ENCODE data around the gene TRIM36.
A peak's percentile ranks its signal among the peaks of the same experiment; 100 is the strongest.

TRIM36 gene

DNA sequence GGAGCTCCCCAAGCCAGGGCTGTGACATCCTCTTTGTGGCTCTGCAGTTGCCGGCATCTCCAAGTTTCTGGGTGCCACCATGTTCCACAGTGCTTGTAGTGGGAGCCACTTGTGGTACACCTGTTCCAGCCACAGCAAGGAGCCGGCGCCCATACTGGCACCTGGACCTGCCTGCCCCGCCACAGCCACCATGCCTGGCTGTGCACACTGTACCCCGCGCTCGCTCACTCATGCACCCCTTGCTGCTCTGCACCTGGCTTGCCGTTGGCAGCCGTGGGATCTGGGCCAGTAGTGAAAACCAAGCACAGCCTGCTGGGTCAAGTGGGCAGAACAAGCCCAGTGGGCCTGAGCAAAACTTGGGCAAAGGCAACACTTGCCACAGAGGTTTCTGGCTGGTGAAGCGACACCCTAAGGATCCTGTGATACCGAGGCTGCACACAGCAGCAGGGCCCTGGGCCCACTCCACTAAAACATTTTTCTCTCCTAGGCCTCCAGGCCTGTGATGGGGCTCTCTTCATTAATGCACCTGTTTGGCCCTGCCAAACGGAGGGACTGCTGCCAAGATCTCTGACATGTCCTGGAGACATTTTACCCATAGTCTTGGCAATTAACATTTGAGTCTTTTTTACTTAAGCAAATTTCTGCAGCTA, 2.8 kb downstream of the TRIM36 start:
- DNase-seq (ENCODE audit: extremely low read depth in 1 of 2, low read depth in 1 of 2), result no peak

DNA sequence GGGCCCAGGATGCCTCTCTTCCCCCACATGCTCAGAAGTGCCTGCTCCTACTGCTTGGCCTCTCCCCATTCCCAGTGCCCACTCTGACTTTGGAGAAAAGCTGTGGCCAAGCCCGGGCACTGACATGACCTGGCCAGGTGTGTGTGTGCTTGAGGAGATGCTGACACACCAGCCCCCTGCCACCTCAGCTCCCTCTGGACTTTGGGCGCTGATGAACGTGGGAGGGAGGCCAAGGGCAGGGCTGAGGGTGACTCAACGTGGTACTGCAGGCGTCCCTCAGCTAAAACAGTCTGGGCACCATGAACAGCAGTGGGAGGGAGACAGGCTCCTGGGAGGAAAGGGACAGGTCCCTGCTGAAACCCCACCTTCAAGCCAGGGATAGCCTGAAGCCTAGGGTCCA, 3.9 kb downstream of the TRIM36 start:
- DNase-seq (ENCODE audit: extremely low read depth in 1 of 2, low read depth in 1 of 2), result no peak

DNA sequence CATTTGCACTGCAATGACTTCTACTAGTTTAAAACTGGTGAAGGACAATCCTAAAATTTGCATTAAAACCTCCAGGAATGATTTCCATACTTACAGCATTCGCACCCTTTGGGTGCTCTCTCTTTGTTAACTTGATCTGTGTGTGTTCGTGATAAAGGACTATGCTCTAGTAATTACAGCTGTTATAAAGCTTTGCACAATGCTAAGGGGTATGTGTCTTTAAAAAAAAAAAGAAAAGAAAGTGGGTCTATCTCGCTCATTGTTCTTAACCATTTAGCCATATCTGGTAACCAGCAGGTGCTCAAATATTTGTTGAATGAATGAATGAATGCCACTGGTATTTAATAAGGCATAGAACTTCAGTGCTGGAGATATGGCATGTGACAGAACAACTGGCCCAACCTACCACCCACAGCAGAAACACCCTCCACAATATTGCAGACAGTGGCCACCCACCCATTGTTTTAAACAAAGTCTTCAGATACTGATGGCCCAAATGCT, 8.7 kb downstream of the TRIM36 start:
- no peak for DNase-seq (ENCODE audit: extremely low read depth in 1 of 2, low read depth in 1 of 2)

DNA sequence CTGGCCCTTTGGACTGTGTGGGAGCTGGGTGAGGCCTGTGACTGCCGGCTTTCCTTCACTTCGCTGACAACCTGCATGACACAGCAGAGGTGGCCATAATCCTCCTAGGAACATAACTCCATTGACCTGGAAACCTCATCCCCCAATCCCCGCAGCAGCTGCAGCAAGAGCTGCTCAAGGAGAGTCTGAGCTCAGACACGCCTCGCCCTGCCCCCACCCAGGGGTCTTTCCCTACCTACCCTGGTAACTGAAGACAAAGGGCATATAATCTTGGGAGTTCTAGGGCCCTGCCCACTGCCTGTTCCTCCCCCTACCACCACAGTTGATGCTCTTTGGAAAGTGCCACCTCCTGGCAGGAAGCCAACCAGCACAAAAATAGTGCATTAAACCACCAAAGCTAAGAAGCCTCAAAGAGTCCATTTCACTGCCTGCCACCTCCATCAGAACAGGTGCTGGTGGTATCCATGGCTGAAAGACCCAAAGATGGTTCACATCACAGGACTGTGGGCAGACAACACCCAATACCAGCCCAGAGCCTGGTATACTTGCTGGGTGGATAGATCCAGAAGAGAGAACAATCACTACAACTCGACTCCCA, 18.4 kb downstream of the TRIM36 start:
- DNase-seq (ENCODE audit: extremely low read depth in 1 of 2, low read depth in 1 of 2), result no peak

DNA sequence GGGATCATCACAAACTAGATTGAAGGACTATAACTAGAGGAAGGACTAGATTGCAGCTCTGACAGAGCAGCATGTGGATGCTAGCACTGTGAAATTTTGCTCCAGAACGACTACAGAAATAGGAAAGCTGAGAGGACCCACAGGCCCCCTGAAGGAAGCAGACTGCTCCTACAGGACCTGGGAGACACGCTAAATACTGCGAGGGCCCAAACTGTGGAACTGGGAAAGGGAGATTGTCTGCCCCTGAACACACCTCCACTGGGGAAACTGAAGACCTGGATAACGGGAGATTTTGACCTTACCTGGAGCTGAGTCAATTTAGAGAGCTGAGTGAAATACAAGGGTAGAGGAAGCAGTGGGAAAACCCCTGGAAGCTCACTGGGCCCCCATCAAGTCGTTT, 19.2 kb downstream of the TRIM36 start:
- no peak for DNase-seq (ENCODE audit: extremely low read depth in 1 of 2, low read depth in 1 of 2)

DNA sequence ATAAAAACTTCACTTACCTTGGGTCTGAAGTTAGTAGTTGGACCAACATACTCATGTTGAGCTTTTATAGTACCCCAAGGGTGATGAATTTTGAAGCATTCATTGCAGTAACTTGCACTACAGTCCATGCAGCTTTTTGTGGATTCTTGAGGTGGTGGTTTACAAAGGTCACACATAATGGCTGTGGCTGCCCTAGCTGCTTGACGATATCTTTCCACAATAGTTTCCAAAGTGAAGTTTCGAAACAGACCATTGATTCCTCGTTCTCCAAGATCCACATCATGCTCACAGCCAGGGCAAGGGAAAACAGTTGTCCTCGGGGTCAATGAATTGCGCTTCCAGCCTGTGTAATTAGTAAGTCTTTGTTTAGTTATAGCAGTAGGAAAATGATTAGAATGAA, 22.7 kb downstream of the TRIM36 start:
- no peak for DNase-seq (ENCODE audit: extremely low read depth in 1 of 2, low read depth in 1 of 2)

DNA sequence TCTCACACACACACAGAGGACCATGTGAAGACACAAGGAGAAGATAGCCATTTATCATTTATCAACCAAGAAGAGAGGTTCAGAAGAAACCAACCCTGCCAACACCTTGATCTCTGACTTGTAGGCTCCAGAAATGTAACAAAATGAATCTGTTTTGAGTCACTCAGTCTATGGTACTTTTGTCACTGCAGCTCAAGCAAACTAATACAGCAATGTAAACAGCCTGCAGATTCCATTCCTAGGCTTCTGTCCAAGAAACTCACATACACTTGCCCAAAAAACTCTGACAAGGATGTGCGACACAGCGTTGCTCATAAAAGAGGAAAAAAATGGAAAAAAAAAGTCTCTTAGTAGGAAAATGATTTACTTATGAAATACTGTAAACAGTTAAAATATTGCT, 33.4 kb downstream of the TRIM36 start:
- DNase-seq (ENCODE audit: extremely low read depth in 1 of 2, low read depth in 1 of 2), result no peak

DNA sequence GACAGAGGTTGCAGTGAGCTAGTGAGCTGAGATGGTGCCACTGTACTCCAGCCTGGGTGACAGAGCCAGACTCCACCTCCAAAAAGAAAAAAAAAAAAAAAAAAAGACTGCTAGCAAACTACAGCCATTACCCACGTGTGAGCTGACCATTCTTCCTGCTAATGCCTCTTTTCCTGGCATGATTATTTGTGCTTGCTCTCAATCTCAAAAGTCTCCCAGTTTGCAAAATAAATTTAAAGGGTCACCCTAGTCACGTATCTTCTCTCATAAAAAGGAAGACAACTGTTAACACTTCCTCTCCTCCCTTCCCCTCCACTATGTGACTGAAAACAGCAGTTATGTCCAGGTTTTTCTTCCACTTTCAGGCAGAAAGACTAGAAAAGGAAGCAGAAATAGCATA, 37.2 kb downstream of the TRIM36 start:
- DNase-seq (ENCODE audit: extremely low read depth in 1 of 2, low read depth in 1 of 2), result no peak

DNA sequence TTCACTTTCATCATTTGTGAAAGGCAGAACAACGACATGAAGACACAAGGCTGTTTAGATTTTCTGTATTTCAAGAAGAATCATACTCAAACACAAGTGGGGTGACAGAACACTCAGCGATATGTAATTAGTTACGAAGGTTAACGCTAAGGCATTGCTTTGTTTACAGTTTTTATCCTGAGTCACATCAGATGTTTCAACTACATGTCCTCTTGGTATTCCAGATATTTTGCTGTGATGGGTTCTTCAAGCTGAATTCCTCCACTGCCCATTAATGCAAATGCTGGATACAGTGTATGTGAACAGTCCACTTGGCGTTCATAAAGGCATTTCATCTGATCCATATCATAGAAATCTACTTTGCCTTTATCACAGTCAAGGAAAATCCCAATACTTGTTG, 43.4 kb downstream of the TRIM36 start:
- DNase-seq (ENCODE audit: extremely low read depth in 1 of 2, low read depth in 1 of 2), result no peak

DNA sequence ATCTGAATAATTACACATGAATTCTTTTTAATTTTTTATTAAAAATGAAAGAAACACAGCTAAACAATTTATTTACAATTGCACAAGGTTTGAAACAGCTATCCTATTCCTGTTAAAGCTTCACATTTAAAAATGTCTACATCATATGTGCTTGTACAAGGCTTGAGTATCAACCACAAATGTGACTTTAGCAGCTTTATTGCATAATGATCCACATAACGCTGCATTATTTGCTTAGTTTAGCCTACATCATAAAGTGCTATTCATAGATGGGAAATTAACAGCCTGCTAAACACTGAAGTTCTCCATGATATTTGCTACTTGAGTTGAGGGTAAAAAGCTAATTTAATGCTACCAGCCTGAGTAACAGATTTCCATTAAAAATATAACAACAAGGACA, 45.0 kb downstream of the TRIM36 start:
- no peak for DNase-seq (ENCODE audit: extremely low read depth in 1 of 2, low read depth in 1 of 2)

DNA sequence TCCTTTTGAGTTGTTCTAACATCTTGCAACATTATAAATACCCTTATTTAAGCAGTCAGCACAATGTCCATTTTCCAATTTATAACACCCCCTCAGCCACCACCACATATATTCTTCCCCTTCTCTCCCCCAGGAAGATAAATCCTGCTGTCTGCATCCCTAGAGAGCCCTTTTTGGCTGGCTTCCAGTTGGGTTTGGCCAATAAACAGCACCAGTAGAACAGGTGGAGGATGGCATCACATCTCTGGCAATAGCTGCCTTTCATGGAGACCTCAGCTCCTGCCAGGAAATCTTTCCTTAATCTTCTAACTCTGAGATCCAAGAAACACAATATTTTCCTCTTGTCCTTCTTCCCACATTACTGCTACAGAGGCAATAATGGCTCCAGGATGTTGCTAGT, 53.7 kb downstream of the TRIM36 start:
- no peak for DNase-seq (ENCODE audit: extremely low read depth in 1 of 2, low read depth in 1 of 2)

DNA sequence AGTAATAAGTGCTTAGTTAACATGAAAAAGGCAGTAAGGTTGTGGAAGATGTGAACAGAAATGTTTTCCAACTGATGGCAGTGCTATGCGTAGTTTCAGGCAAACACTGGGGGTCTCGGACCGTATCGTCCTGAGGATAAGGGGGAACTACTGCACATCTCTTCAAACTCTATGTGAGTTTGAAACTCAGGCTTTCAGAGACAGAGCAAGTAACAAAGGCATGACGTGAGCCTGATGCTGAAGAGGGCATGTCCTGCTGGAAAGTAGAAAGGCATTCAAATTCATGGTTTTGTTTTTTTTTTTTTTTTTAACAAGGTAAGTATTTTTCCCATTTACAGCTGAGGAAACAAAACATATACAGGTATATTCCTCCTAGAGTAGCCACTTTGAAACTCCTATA, 59.9 kb downstream of the TRIM36 start:
- no peak for DNase-seq (ENCODE audit: extremely low read depth in 1 of 2, low read depth in 1 of 2)

DNA sequence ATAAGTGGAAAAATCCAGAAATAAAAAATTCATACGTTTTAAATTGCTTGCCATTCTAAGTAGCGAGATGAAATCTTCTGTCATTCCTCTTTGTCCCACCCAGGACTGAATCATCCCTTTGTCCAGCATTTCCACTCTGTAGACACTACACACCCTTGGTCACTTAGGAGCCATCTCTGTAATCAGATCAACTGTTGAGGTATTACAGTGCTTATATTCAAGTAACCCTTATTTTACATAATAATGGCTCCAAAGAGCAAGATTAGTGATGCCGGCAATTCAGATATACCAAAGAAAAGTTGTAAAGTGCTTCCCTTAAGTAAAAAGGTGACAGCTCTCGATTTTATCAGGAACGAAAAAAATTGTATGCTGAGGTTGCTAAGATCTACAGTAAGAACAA, 60.4 kb downstream of the TRIM36 start:
- DNase-seq (ENCODE audit: extremely low read depth in 1 of 2, low read depth in 1 of 2), result no peak

DNA sequence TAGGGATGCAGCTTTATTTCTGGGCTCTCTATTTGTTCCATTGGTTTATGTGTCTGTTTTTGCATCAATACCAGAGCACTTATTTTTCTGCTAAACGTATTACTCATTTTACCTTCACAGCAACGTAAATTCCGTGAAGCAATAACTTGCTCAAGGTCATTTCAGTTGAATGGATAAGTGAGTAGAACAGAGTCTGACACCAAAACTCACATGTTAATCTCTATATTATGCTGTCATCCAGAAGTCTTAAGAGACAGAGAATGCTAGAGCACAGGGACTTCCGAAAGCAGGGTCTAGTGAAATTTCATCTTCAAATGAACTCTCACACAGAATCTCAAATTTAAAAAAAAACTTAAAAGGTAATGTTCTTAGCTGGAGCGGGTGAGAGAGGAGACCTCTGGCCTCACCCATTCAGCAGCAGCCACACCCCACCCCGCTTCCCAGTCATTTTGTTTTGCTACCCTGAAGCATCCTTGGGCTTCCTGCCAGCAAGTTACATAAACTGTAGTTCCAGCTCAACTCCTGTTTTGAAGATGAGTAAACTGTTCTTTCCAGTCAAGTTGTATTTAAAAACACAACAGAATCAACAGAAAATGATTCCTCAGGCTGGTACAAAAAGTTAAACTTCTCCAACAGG, 69.3 kb downstream of the TRIM36 start:
- DNase-seq (ENCODE audit: extremely low read depth in 1 of 2, low read depth in 1 of 2), result no peak

DNA sequence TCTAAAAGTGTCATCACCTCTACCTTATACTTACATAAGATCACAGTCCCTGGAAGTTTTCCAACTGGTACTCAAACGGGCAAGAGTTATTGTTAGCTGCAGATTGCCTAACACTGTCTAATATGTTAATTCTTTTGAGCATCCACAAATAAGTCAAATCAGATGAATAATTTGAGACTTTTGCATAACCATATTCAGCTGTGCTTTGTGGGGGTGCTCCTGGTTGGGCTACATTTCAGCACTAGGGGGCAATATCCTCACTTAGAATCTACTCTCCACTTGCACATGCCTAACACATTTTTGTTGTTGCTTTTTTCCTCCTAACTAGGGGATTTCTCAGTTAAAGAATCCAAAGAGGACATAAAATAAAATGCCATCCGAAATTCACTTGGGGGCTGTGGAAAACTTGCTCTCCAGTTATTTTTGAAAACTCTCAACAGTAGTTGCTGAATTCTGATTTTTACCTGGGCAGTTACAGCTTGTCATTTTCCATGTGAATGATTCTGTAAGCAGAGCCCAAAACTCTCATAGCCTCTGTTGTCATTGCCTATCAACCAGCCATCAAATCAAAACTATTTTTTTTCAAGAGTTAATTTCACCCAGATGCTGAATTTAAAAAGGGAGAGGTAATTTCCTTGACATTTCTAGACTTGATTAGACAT, 71.5 kb downstream of the TRIM36 start:
- peak in 1 of 2 donors; percentile 0 for DNase-seq (ENCODE audit: extremely low read depth in 1 of 2, low read depth in 1 of 2)

DNA sequence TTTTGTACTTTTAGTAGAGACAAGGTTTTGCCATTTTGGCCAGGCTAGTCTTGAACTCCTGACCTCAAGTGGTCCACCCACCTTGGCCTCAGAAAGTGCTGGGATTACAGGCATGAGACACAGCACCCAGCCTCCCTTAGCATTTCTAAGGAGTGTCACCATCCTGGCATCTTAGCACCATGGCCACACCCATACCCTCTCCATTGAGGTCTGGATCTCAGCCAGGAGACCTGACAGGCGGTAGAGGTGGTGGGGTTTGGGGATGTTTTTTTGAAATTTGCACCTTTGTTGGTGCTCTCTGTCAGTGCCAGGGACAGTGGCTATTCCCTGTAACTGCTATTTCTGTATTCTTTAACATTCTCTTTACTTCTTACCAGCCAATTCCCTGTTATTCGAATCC, 72.5 kb downstream of the TRIM36 start:
- no peak for DNase-seq (ENCODE audit: extremely low read depth in 1 of 2, low read depth in 1 of 2)

DNA sequence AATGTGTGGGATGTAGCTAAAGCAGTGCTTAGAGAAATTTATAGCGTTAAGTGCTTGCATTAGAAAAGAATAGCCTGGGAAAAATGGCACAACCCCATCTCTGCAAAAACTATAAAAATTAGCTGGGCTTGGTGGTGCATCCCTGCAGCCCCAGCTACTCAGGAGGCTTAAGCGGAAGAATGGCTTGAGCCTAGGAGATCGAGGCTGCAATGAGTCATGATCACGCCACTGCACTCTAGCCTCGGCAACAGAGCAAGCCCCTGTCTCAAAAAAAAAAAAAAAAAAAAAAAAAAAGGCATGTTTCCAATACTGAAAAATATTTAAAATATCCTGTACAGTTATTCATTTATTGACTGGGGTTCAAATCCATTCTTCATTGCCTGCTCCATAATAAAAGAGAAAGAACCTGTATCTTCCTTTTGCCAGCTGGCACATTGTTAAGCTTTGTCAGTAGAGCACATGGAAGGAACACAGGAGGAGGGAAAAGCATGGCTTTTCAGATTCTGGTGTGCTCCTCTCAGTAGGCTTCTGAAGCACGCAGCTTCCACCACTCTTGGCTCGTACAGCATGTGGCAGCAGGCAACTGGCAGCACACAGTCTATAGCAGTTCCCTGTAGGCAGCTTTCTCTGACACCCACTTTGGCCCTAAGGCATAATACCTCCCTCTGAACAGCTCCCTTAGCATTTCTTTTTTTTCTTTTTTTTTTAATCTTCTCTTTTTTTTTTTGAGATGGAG, 73.5 kb downstream of the TRIM36 start:
- DNase-seq (ENCODE audit: extremely low read depth in 1 of 2, low read depth in 1 of 2), result no peak

DNA sequence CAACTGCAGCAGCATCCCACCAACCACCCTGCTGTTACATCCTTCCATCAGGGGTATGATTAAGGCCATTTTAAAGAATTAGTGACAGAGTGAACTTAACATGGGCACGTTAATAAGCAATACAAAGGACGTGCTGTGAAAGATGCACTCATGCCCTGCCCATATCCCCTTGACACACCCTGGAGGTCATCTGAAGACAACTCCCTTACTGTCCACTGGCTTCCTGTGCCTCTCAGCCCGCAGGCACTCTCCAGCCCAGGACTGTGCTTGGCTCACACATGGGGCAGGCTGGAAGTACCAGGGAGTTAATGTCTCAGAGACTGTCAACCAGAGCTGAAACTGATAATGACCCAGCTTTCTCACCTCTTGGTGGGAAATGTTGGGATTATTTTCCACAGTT, 81.8 kb downstream of the TRIM36 start:
- no peak for DNase-seq (ENCODE audit: extremely low read depth in 1 of 2, low read depth in 1 of 2)

DNA sequence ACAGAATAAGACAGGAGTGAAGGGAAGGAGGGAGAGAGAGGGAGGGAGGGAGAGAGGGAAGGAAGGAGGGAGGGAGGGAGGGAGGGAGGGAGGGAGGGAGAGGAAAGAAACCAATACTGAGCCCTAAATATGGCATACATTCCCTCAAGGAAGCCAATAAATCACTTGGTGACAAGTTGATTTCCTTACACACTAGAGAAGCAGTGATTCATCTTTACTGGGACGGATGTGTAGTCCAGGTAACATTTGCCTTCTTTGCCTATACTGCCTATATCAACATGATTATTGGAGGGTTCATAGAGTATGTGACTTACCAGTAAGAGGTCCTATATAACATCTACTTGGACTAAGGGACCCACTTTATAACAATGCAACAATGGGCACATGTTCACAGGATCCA, 83.2 kb downstream of the TRIM36 start:
- no peak for DNase-seq (ENCODE audit: extremely low read depth in 1 of 2, low read depth in 1 of 2)

DNA sequence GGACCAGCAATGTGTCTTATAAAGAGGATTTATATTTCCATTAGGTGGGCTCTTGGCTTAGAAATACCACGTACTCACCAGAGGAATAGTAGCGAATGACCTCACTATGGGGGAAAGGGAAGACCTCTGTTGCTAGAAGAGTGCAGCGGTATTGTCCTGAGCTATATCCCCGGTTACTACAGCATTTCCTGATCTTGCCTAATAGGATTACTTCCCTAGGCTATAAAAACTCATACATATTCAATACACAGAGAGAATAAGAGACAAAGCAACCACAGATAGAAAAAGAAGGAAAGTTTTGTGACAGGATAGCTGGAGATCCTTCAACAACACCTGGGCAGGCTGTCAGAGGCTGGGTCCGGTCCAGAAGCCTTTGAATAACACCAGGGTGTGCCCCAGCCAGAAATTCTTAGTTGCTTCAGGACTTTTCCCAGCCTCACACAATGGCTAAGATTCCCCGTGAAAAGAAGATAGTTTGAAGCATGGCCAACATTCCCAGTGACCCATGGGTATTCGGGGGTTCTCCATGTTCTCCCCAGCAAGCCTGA, 85.4 kb downstream of the TRIM36 start:
- DNase-seq (ENCODE audit: extremely low read depth in 1 of 2, low read depth in 1 of 2), result no peak
